NB4 (cell line): ENCODE results near the gene KRTAP5-2.

ENCODE experiments used
- CTCF ChIP-seq: IDR thresholded peaks from one replicate; pipeline ENCODE4 v1.5.1; 2012; ENCODE audit warnings: low read depth, low read length
- MAX ChIP-seq: IDR thresholded peaks from 2 replicates; pipeline ENCODE4 v1.6.1; 2011; ENCODE audit warnings: low read depth, low read length
- MYC ChIP-seq: IDR thresholded peaks from 2 replicates; pipeline ENCODE4 v1.6.1; 2011; ENCODE audit warnings: low read depth, low read length
- POLR2A ChIP-seq: IDR thresholded peaks from 2 replicates; pipeline ENCODE4 v1.6.1; 2011; ENCODE audit warnings: mild to moderate bottlenecking; ENCODE audit not compliant: insufficient read length; ENCODE audit errors: extremely low read depth

- TF ChIP-seq CTCF, result no peak
- TF ChIP-seq POLR2A, result no peak
- TF ChIP-seq MAX, result no peak
- TF ChIP-seq MYC, result no peak
Observed at GRCh38 chr11:1565173-1565903, 32.8 kb downstream of the KRTAP5-2 start.
